ENCODE data around the gene CITED2.

CITED2 gene

GRCh38 chr6:139325686-139326085, 48.8 kb downstream of the CITED2 start:
- DNase-seq: no peak

GRCh38 chr6:139325125-139325524, 49.3 kb downstream of the CITED2 start:
- no peak for DNase-seq

- no peak for DNase-seq
Observed at GRCh38 chr6:139324301-139324555, 50.2 kb downstream of the CITED2 start.

GRCh38 chr6:139323511-139324300, 50.7 kb downstream of the CITED2 start:
- DNase-seq: no peak
